GM21528 (cell line): ENCODE data around the gene COPS7A.

ENCODE experiments used
- ATAC-seq: cut with Tn5 transposase; IDR thresholded peaks from one replicate; pipeline ENCODE4 v1.9.1; 2021; ENCODE audit warnings: mild to moderate bottlenecking, moderate library complexity; ENCODE audit not compliant: unreplicated experiment, low FRiP score

The COPS7A gene

GRCh38 chr12:6723607-6724408, at the start of gene COPS7A:
Gene COPS7A, plus strand, starts transcription at chr12:6724046. Its CDS starts 611 bp downstream, at chr12:6724657.
- ATAC-seq, result peak; percentile 87

GRCh38 chr12:6676962-6677361, 46.9 kb upstream of the COPS7A start:
- ATAC-seq, result no peak

GRCh38 chr12:6684609-6685008, 39.2 kb upstream of the COPS7A start:
- no peak for ATAC-seq

DNA sequence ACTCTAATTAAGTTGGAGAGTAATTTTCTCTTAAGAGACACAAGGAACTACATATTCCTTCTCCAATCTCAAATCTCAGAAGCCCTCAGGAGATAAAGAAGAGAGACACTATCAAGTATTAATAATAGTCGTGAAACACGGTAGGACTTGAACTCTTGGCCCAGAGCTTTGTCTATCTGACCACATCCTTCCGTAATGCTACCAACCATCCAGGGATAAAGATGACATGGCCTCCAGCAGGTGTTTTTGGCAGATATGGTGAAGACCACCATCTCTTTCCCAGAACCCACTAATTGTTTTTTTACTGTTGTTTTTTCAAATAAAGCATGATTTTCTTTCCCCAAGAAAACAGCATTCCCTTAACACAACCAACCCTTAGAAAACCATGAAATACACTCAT, 38.0 kb upstream of the COPS7A start:
- ATAC-seq, result no peak

- ATAC-seq, result no peak
Measured at GRCh38 chr12:6688543-6688998, 35.3 kb upstream of the COPS7A start.

GRCh38 chr12:6688999-6689882, 34.6 kb upstream of the COPS7A start, which contains the start of gene ZNF384:
Gene ZNF384, minus strand, starts transcription at chr12:6689375. Its CDS starts 9,855 bp downstream, at chr12:6679520.
- ATAC-seq, result peak; percentile 81

GRCh38 chr12:6691473-6691872, 32.4 kb upstream of the COPS7A start:
- ATAC-seq, result no peak

DNA sequence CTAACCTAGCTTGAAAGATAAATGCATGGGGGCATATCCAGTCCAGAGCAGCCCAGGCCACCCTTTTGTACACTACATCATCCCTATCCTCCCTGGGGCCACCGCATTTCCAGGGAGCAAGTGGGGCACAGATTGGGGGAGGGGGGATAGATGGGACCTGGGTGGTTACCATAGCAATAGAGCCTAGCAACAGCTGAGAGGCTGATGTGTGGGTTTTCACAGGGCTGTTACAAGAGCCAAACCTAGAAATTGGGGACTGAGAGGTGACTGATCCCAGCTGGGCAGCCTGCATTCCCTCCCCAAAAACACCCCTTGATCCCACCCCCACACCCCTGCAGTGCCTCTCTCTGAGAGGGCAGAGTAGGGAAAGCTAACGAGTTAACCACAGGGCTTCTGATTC, 31.0 kb upstream of the COPS7A start:
- ATAC-seq, result no peak

DNA sequence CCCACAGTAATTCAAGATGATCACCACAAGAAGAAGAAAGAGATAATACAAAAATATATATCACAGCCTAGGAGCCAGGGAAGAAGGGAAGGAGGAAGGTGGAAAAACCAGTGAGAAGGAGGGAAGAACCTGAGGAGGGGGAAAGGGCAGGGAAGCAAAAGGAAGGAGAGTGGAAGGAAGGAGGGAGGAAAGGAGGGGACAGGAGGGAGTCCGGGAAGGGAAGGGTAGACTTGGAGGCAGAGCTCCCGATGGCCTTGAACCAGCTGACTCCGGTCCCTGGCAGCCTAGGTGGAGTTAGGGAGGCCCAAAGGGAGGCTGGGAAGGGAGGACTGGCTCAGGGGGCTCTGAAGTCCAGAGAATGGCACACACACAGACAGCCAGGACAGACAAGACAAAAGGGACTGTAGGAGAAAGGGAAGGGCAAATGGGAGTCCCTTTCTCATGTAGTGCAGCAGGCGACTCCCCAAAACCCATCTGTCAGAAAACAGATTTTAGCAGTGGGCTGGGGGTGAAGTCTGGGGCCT, 30.0 kb upstream of the COPS7A start:
- ATAC-seq, result no peak

DNA sequence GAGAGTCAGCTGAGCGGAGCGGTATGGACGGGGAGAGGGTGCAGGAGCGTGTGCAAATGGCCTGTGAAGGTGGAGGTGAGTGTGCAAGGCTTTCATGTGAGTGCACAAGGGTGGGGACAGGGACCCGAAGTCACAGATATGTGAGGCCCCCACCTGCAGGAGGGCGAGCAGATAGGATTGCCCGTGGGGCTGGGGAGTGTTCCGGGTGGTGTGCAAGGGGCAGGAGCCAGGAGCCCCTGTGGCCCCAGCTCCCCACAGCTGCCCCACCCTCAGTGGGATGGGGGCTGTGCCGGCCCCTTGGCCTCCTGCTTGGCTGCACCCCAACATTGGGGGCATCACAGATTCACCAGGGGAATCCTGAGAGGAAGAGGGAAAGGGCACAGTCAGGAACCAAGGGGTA, 29.1 kb upstream of the COPS7A start:
- ATAC-seq, result no peak

- ATAC-seq, result no peak
Measured at GRCh38 chr12:6695313-6696045, 28.4 kb upstream of the COPS7A start.

DNA sequence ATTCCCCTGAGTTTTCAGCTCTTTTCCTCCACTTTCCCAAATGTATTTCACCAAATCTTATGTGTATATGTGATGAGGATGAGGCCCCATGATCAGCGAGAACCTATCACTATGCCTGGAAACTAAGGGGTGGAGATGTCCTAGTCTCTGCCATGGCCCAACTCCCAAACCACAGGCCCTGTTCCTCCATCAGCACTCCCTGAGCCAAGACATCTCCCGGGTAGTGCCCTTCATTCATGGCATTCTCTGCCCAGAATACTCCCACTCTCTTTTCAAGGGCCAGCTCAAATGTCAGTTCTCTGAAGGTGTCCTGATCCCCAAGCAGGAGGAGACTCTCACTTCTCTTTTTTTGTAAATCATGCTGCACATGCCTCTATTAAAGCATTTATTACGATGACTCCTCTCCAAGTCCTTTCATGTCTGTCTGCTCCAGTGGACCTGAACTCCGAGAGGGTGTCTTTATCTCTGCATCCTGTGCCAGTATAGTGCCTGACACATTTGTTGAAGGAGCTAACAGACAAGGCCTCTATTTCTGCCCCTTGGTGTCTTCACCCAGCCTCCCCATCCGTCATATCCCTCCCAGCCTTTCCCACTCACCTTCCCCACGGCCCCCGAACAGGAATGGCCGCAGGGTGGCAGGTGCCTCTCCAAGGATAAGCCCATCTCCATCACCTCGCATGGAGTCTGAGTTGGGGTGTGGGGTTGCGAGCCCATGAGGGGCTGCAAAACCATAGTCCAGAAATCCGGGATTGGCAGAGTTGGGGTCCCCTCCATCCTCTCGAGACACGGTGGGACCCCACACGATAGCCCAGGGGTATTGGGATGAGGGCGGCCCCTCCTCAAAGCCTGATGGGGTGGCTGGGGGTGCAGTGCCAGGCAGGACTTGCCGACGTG, 26.9 kb upstream of the COPS7A start:
- ATAC-seq, result no peak

DNA sequence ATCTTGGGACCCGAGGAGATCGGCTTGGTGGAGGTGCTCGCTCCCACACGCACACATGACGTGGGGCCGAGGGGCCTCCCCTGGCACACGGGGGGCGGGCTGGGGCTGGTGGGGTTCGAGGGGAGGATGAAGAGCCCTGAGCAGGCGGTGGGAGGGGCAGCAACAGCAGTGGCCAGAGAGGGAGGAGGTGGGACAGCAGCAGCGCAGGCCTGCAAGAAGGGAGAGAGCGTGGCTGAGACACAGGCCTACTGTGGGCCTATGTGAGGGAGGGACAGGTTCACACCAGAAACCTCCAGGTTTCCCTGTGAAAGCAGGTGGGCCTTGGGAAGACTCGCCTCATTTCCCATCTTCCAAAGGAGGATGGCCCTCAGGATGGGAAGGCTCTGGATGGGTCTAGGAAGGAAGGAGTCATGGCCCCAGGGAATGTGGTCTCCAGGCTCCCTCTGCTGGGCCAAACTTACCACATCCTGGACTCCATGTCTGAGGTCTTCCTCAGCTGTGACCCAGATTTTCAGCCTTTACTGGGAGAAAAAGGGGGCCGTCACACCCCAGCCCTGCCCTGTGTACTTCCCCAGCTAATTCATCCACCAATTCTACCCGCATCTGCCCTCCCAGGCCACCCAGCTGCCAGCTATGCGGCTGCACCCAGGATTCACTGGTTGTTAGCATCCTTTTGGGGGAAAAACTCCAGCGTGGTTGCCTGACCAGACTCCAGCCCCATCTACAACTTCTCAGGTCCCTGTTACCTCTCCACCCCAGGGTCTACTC, 26.1 kb upstream of the COPS7A start:
- ATAC-seq, result no peak

DNA sequence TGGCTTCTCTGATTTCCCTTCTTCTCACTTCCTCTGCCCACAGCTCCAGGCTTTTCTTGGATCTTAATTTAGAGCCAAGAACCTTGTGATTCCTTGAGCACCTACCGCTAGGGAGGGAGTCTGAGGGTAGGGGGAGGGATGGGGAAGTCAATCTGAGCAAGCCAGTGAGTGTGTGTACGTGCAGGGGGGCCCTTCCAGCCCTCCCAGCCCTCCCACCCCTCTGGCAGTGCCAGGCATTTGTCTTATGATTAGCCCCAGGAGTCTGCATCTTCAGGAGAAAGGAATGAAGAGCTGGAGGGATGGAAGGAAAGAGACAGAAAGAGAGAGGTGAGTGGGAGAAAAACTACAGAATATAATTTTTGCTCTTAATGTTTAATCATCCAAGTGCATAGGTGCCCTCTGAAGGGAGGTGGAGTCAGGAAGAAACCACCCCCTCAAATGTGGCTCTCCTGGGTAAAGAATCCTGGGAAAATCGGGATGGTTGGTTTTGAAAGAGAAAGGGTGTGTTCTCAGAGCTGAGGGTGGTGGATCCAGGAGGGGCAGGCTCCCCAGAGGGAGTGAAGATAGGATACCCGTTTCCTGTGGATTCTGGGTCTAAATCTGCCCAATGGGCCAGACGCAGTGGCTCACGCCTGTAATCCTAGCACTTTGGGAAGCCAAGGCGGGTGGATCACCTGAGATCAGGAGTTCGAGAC, 25.3 kb upstream of the COPS7A start:
- no peak for ATAC-seq

DNA sequence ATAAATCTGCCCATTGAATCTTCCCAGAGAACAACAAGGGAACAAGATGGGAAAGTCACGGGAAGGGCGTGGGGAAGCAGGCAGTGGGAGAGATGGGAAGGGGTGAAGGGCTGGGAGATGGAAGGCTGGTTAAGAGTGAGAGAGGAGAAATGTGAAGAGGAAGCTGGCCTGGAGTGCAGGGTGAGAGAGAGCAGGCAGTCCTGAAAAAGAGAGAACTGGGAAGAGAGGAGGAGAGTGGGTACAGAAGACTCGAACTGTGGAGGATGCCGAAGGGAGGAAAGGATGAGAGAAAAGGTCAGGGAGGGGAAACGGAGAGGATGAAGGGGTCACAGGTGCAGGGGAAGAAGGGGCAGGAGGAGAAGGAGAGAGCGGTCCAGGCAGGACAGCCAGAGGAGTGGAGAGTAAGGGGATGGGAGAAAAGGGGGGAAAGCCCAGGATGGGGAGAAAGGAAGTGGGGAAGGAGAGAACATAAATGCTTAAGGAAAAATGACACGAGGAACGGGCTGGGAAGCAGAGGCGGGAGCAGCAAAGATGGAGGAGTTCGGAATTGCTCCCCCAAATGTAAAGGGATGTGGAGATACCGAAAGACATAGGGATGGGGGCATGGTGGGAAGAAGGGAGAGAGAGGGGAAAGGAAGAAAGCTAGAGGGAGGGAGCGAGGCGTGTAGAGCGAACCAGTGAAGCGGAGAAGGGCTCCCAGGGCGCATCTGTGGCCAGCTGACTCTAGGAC, 24.4 kb upstream of the COPS7A start:
- ATAC-seq, result no peak

DNA sequence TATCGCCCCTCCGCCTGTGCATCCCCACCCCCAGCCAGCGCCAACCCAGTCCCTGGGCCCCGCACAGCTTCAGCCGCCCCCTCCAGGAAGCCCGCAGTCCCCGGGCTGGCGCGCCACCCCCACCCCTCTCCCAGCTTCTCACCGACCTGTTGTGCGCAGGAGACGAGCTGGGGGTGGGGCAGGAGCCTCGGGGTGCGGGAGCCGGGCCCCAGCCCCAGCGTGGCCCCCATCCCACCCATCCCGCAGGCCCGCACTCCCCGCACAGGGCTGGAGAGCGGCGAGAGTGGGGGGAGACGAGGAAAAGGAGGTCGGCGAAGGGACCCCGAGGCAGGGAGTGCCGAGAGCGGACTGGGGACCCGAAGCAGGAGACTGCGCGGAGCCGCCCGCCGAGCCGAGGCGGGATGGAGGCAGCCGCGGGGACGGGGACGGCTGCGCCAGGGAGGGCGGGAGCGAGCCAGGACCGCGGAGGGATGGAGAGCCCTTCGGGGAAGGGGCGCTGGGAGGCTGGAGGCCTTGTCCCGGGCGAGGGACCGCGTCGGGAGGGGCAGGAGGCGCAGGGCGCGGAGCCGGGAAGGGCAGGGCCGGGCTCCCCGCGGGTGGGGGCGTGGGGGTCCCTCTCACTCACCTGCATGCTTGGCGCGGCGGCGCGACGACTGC, 23.7 kb upstream of the COPS7A start:
- ATAC-seq, result no peak

- no peak for ATAC-seq
Measured at GRCh38 chr12:6700646-6701051, 23.2 kb upstream of the COPS7A start, which contains the start of gene PIANP. Gene PIANP, minus strand, starts transcription at chr12:6700815. Its CDS starts 2,754 bp downstream, at chr12:6698061.
